H1 (cell line): ENCODE measurements around the gene F8. TPM values are rescaled to one million over a fixed set of nuclear protein-coding genes. Genes with fewer than 3 reads are reported as not detected.

Source experiments
- CTCF ChIA-PET: fragments of 300-600 bp; sonication (Branson Sonifier 250); formaldehyde crosslinking; loops from one replicate; lab custom pipeline; 2021; ENCODE audit not compliant: partially characterized antibody; lab: Charles Lee
- POLR2A ChIA-PET: fragments of 300-600 bp; sonication (Branson Sonifier 250); formaldehyde crosslinking; loops from one replicate; lab custom pipeline; 2021; ENCODE audit warnings: inconsistent platforms; ENCODE audit not compliant: partially characterized antibody; lab: Charles Lee
- DNase-seq, 2 experiments: peaks; one replicate each; pipeline versions ENCODE4 v3.0.0 to v3.0.0-alpha.2; 2010 to 2022; ENCODE audit warnings: low spot score in 2 of 2, low read depth in 1 of 2, mixed read lengths in 1 of 2
- FAIRE-seq: peaks from 2 replicates; lab custom pipeline; 2011; peaks lifted over from hg19 to GRCh38; lab: Jason Lieb, UNC
- H2AFZ ChIP-seq: 2 replicates; pipeline ENCODE4 v1.8.1; 2012; ENCODE audit warnings: low read length, inconsistent platforms
- H2AK5ac ChIP-seq: 2 replicates; pipeline ENCODE4 v1.6.1; 2013; ENCODE audit warnings: low read depth, low read length
- H2BK120ac ChIP-seq: replicated peaks from 2 replicates; pipeline ENCODE3; 2013; ENCODE audit warnings: low read depth, low read length, inconsistent platforms
- H2BK12ac ChIP-seq: 2 replicates; pipeline ENCODE4 v1.6.1; 2013; ENCODE audit warnings: low read depth, low read length
- H2BK15ac ChIP-seq: 2 replicates; pipeline ENCODE4 v1.6.1; 2013; ENCODE audit warnings: low read length
- H2BK20ac ChIP-seq: 2 replicates; pipeline ENCODE4 v1.6.1; 2013; ENCODE audit warnings: low read length
- H2BK5ac ChIP-seq: 2 replicates; pipeline ENCODE4 v1.6.1; 2013; ENCODE audit warnings: low read depth, low read length
- H3K14ac ChIP-seq: 2 replicates; pipeline ENCODE4 v1.6.1; 2013; ENCODE audit warnings: inconsistent platforms; ENCODE audit not compliant: insufficient read length
- H3K18ac ChIP-seq: 2 replicates; pipeline ENCODE4 v1.6.1; 2013; ENCODE audit warnings: low read length; ENCODE audit errors: extremely low read depth
- H3K23ac ChIP-seq: 2 replicates; pipeline ENCODE4 v1.6.1; 2013; ENCODE audit warnings: inconsistent platforms; ENCODE audit not compliant: insufficient read length
- H3K23me2 ChIP-seq: 2 replicates; pipeline ENCODE4 v1.6.1; 2013; ENCODE audit warnings: low read depth, low read length
- H3K27ac ChIP-seq: 2 replicates; pipeline ENCODE4 v1.6.1; 2011; ENCODE audit warnings: low read depth, low read length, inconsistent platforms
- H3K27me3 ChIP-seq, 4 experiments: replicated peaks in 1 of 4; 1 replicate in 1 of 4; 2 replicates in 3 of 4; pipeline versions ENCODE4 v1.6.1 to v1.8.1; 2011 to 2013; ENCODE audit warnings: low read length in 3 of 4, mild to moderate bottlenecking in 3 of 4, inconsistent platforms in 2 of 4, mixed read lengths in 2 of 4, moderate library complexity in 1 of 4; ENCODE audit not compliant: control insufficient read depth in 3 of 4, insufficient read depth in 3 of 4; ENCODE audit errors: extremely low read depth in 1 of 4
- H3K36me3 ChIP-seq, 4 experiments: 2 replicates each; pipeline versions ENCODE4 v1.6.1 to v1.8.1; 2011 to 2013; ENCODE audit warnings: mild to moderate bottlenecking in 4 of 4, low read length in 3 of 4, moderate library complexity in 2 of 4, control low read depth in 1 of 4, inconsistent platforms in 1 of 4; ENCODE audit not compliant: insufficient read depth in 4 of 4, control insufficient read depth in 2 of 4
- H3K4ac ChIP-seq: replicated peaks from 2 replicates; pipeline ENCODE3; 2013; ENCODE audit warnings: low read length, low read depth, mixed read lengths, inconsistent platforms; ENCODE audit not compliant: insufficient read length
- H3K4me1 ChIP-seq, 4 experiments: replicated peaks in 1 of 4; 1 replicate in 1 of 4; 2 replicates in 3 of 4; pipeline versions ENCODE4 v1.6.1 to v1.8.1; 2011 to 2013; ENCODE audit warnings: low read length in 3 of 4, inconsistent platforms in 2 of 4, mixed read lengths in 1 of 4; ENCODE audit not compliant: insufficient read depth in 4 of 4, control insufficient read depth in 3 of 4
- H3K4me2 ChIP-seq, 2 experiments: 2 replicates each; pipeline versions ENCODE4 v1.6.1 to v1.8.1; 2011 to 2013; ENCODE audit warnings: low read depth in 2 of 2, low read length in 2 of 2, control low read depth in 1 of 2, inconsistent platforms in 1 of 2, mild to moderate bottlenecking in 1 of 2; ENCODE audit not compliant: insufficient read depth in 1 of 2
- H3K4me3 ChIP-seq, 4 experiments: fragments of 200-600, 300-600 bp in 1 of 4; sonication (generic), shearing (Covaris generic), sonication (Bioruptor Twin) in 1 of 4; 2 replicates each; pipeline versions ENCODE4 v1.5.1 to v1.8.1; 2011 to 2016; ENCODE audit warnings: low read length in 4 of 4, low read depth in 3 of 4, control low read depth in 2 of 4, inconsistent platforms in 2 of 4, mild to moderate bottlenecking in 2 of 4, mixed read lengths in 1 of 4, moderate library complexity in 1 of 4; ENCODE audit not compliant: insufficient read depth in 2 of 4; ENCODE audit errors: extremely low read depth in 1 of 4
- H3K56ac ChIP-seq: replicated peaks from 2 replicates; pipeline ENCODE3; 2013; ENCODE audit warnings: low read depth, mild to moderate bottlenecking, mixed read lengths, low read length, inconsistent platforms; ENCODE audit not compliant: insufficient read length
- H3K79me1 ChIP-seq: 2 replicates; pipeline ENCODE4 v1.6.1; 2013; ENCODE audit warnings: low read depth, low read length, control low read depth
- H3K79me2 ChIP-seq, 2 experiments: 2 replicates each; pipeline versions ENCODE4 v1.6.1 to v1.8.1; 2012 to 2013; ENCODE audit warnings: low read length in 2 of 2, mild to moderate bottlenecking in 2 of 2, inconsistent platforms in 1 of 2; ENCODE audit not compliant: insufficient read depth in 2 of 2, control insufficient read depth in 1 of 2
- H3K9ac ChIP-seq, 4 experiments: replicated peaks in 1 of 4; 1 replicate in 1 of 4; 2 replicates in 3 of 4; pipeline versions ENCODE4 v1.6.1 to v1.8.1; 2011 to 2013; ENCODE audit warnings: low read depth in 3 of 4, low read length in 3 of 4, control low read depth in 2 of 4, mild to moderate bottlenecking in 2 of 4, moderate library complexity in 2 of 4, inconsistent platforms in 1 of 4; ENCODE audit errors: extremely low read depth in 1 of 4
- H3K9me3 ChIP-seq, 2 experiments: 2 replicates each; pipeline versions ENCODE4 v1.6.1 to v1.8.1; 2012 to 2013; ENCODE audit warnings: mild to moderate bottlenecking in 2 of 2, moderate library complexity in 2 of 2, control low read depth in 1 of 2, inconsistent platforms in 1 of 2, low read depth in 1 of 2, low read length in 1 of 2, mixed read lengths in 1 of 2; ENCODE audit not compliant: insufficient read depth in 2 of 2
- H4K20me1 ChIP-seq, 2 experiments: replicated peaks in 1 of 2; 2 replicates each; pipeline versions ENCODE3 to v1.8.1; 2011 to 2013; ENCODE audit warnings: inconsistent platforms in 2 of 2, low read length in 2 of 2, mild to moderate bottlenecking in 1 of 2; ENCODE audit not compliant: insufficient read depth in 2 of 2, control insufficient read depth in 1 of 2
- H4K5ac ChIP-seq: 2 replicates; pipeline ENCODE4 v1.6.1; 2013; ENCODE audit warnings: low read length, low read depth, mixed read lengths, inconsistent platforms; ENCODE audit not compliant: insufficient read length
- H4K8ac ChIP-seq: 2 replicates; pipeline ENCODE4 v1.8.0; 2013; ENCODE audit warnings: mild to moderate bottlenecking, moderate library complexity, low read length, inconsistent platforms; ENCODE audit not compliant: insufficient read depth; ENCODE audit errors: extremely low read depth
- H4K91ac ChIP-seq: replicated peaks from 2 replicates; pipeline ENCODE3; 2013; ENCODE audit warnings: low read length, mixed read lengths, inconsistent platforms; ENCODE audit not compliant: insufficient read length
- CBX5 ChIP-seq: fragments of 300-800, 300-1000 bp; sonication (generic); IDR thresholded peaks from 2 replicates; pipeline ENCODE4 v1.7.1; 2016; ENCODE audit warnings: antibody characterized with exemption, low read length, low read depth
- CREB1 ChIP-seq: IDR thresholded peaks from 2 replicates; pipeline ENCODE4 v1.6.1; 2012; ENCODE audit warnings: inconsistent platforms
- EZH2 ChIP-seq: fragments of 200-600 bp; sonication (generic); IDR thresholded peaks from 2 replicates; pipeline ENCODE4 v1.7.1; 2012; ENCODE audit warnings: low read depth, mild to moderate bottlenecking, moderate library complexity, low read length, inconsistent platforms; ENCODE audit not compliant: severe bottlenecking
- HDAC6 ChIP-seq: IDR thresholded peaks from one replicate; pipeline ENCODE4 v1.7.1; 2012; ENCODE audit warnings: low read depth, mild to moderate bottlenecking, inconsistent platforms, low read length, moderate library complexity
- JUND ChIP-seq: IDR thresholded peaks from 2 replicates; pipeline ENCODE4 v1.6.1; 2011; ENCODE audit warnings: mild to moderate bottlenecking, improper control_type of control experiment, low read length
- NANOG ChIP-seq: IDR thresholded peaks from 2 replicates; pipeline ENCODE4 v1.6.1; 2011; ENCODE audit warnings: low read length, low read depth, mild to moderate bottlenecking, inconsistent platforms; ENCODE audit not compliant: insufficient read depth, poor library complexity, severe bottlenecking
- SAP30 ChIP-seq: fragments of 300-600 bp; sonication (generic); IDR thresholded peaks from 2 replicates; pipeline ENCODE4 v1.7.1; 2012; ENCODE audit warnings: low read length, moderate library complexity, mild to moderate bottlenecking, inconsistent platforms; ENCODE audit not compliant: insufficient read depth, insufficient replicate concordance
- SIX5 ChIP-seq: IDR thresholded peaks from 2 replicates; pipeline ENCODE4 v1.6.1; 2011; ENCODE audit warnings: mild to moderate bottlenecking, low read depth, low read length
- SP4 ChIP-seq: IDR thresholded peaks from 2 replicates; pipeline ENCODE4 v1.6.1; 2012; ENCODE audit warnings: low read length, inconsistent platforms
- SUZ12 ChIP-seq: fragments of 200-600 bp; sonication (generic); IDR thresholded peaks from 2 replicates; pipeline ENCODE4 v1.6.1; 2012; ENCODE audit warnings: mild to moderate bottlenecking, inconsistent platforms, low read length, moderate library complexity, mixed read lengths
- YY1 ChIP-seq: IDR thresholded peaks from 2 replicates; pipeline ENCODE4 v1.6.1; 2011; ENCODE audit warnings: low read depth, mild to moderate bottlenecking, low read length
- WGBS, 2 experiments: shearing (Covaris generic) in 1 of 2; methylation state at CpG; one replicate each; pipeline versions ENCODE4 v1.1.6 to v1.1.7; 2013 to 2015; ENCODE audit warnings: low lambda C conversion rate in 2 of 2, mixed read lengths in 2 of 2, inconsistent platforms in 1 of 2, low coverage in 1 of 2, missing lambda C conversion rate in 1 of 2; ENCODE audit not compliant: insufficient replicate concordance in 2 of 2, insufficient coverage in 1 of 2, insufficient read length in 1 of 2; ENCODE audit errors: extremely low coverage in 1 of 2, missing lambda C conversion rate in 1 of 2; 5-methylcytosine and 5-hydroxymethylcytosine counted together
- polyA plus RNA-seq, 7 experiments: library from polyadenylated mRNA; depleted of rRNA in 3 of 7; stranded (reverse) in 5 of 7; unstranded in 2 of 7; fragments of >200 nt in 5 of 7; fragments of 200-250 nt in 2 of 7; gene quantifications; 1 replicate in 5 of 7; 2 replicates in 1 of 7; 4 replicates in 1 of 7; pipeline versions ENCODE4 v1.2.1 to v1.2.3, GENCODE V29; 2011 to 2013; ENCODE audit warnings: missing spikeins in 2 of 7, mixed read lengths in 2 of 7
- total RNA-seq: library from RNA; stranded (reverse); fragmentation: NEBNext Ultra II Directional; extraction: Animal tissue kit (Norgen Biotek cat#: 25700); gene quantifications from 2 replicates; pipeline ENCODE4 v1.2.1, GENCODE V29; 2021

Gene F8
- total and polyA plus RNA-seq, 2 of the 8 experiments (the other 6 are each of a cell fraction or from before 2014, with no cell fraction given): 1.1 to 2.6 TPM

DNA sequence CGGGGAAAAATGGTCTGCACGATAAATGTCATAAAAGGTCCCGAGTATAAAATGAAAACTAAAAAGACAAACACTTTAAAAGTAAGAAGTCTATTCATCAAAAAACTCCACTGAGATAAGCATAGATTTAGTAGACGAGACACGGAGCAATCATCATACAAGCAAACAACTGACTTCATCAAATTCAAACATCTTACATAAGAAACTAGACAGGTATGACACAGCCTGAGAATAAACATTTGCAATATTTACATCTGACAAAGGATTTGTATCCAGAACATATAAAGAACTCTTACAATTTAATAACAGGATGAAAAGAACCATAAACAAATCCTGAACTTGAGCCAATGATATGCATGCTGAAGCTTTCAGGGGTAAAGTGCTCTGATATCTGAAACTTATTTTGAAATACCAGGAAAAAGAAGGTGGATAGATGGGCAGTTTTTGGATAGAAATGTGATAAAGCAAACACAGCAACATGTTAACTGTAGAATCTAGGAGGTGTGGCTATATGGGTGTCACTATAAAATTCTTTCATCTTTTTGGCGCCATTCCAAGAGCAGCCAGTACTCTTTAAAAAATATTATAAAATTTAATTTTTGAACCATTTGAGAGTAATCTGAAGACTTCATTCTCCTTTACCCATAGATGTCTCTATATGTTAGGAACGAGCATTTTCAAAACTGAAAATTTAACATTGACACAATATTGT is 229.3 kb downstream of the F8 start:
- no peak overlapping the region for H4K8ac ChIP-seq
- H3K14ac ChIP-seq: no peak overlapping the region
- no peak overlapping the region for H2AK5ac ChIP-seq
- no peak overlapping the region for H3K18ac ChIP-seq
- POLR2A ChIA-PET: no interaction called here
- no peaks in the 10 kb centered on the region; a peak in 1 of 7 replicates for H3K27me3 ChIP-seq
- 91% methylated on average over 7 of the region's 7 CpGs; no CpG with 5 or more reads in 1 of the 2 experiments for WGBS, 2 experiments
- H3K79me1 ChIP-seq: no peaks in the 10 kb centered on the region
- H3K36me3 ChIP-seq: no peaks in the 10 kb centered on the region
- peaks cover 0 to 2% (median 0%) of the 10 kb centered on the region in 4 experiments; a peak in 1 of 7 replicates for H3K4me1 ChIP-seq
- TF ChIP-seq SAP30 (no peak), SUZ12 (no peak), NANOG (no peak), SP4 (no peak), SIX5 (no peak), CREB1 (no peak), EZH2 (no peak), HDAC6 (no peak), CBX5 (no peak), YY1 (no peak), JUND (no peak)
- no peak overlapping the region for H3K23ac ChIP-seq
- CTCF ChIA-PET: no interaction called here
- H2BK5ac ChIP-seq: no peak overlapping the region
- no peak overlapping the region for H4K91ac ChIP-seq
- no peak overlapping the region for H3K9ac ChIP-seq
- no peak overlapping the region for H2BK12ac ChIP-seq
- no peak overlapping the region for H2BK20ac ChIP-seq
- no peak overlapping the region for H2BK120ac ChIP-seq
- no peak overlapping the region for H3K4me2 ChIP-seq
- H2AFZ ChIP-seq: no peak overlapping the region
- H3K56ac ChIP-seq: no peak overlapping the region
- H4K20me1 ChIP-seq: no peaks in the 10 kb centered on the region
- DNase-seq: no peak
- H3K23me2 ChIP-seq: no peaks in the 10 kb centered on the region
- H4K5ac ChIP-seq: no peak overlapping the region
- no peak overlapping the region for H3K27ac ChIP-seq
- no peak for FAIRE-seq
- H3K79me2 ChIP-seq: no peaks in the 10 kb centered on the region
- no peak overlapping the region for H2BK15ac ChIP-seq
- H3K4me3 ChIP-seq: no peak overlapping the region
- no peaks in the 10 kb centered on the region for H3K9me3 ChIP-seq
- no peak overlapping the region for H3K4ac ChIP-seq
